ENCODE results near the gene SRI. TPM values are rescaled to one million over a fixed set of nuclear protein-coding genes. Genes with fewer than 3 reads are reported as not detected.
A peak's percentile ranks its signal among the peaks of the same experiment; 100 is the strongest.

SRI gene
- total RNA-seq, 2 donors from 2014 or later = 609 to 801 TPM

- H3K4me3 ChIP-seq = peak overlapping the region; percentile 1
- no peak for DNase-seq
- no peaks in the 10 kb centered on the region for H3K27me3 ChIP-seq
These were observed 3.4 kb upstream of the SRI start for GRCh38 chr7:88223265-88223664.

GRCh38 chr7:88218836-88219605 is 817 bp downstream of the SRI start:
- intact Hi-C loops (cut with DNase I) = no loop called here
- no peak for TF ChIP-seq CTCF (IDR thresholded peaks at IDR 0.05)
- H3K9me3 ChIP-seq = no peaks in the 10 kb centered on the region
- H3K9ac ChIP-seq (ENCODE audit: low read depth in 2 of 2, low read length in 2 of 2) = peak overlapping the region; percentile 31 to 93
- H3K27ac ChIP-seq = peak overlapping the region; percentile 92
- no peaks in the 10 kb centered on the region for H3K27me3 ChIP-seq
- peak; percentile 81 for DNase-seq
- H3K4me3 ChIP-seq = peak overlapping the region; percentile 89
- peaks cover 4% of the 10 kb centered on the region for H3K36me3 ChIP-seq
- peaks cover 5% of the 10 kb centered on the region for H3K4me1 ChIP-seq

More at GRCh38 chr7:88223265-88223664, 3.4 kb upstream of the SRI start:
- no peak for TF ChIP-seq CTCF (IDR thresholded peaks at IDR 0.05)
- H3K9ac ChIP-seq (ENCODE audit: low read depth in 2 of 2, low read length in 2 of 2) = no peak overlapping the region
- H3K4me1 ChIP-seq = no peaks in the 10 kb centered on the region
- no peaks in the 10 kb centered on the region for H3K36me3 ChIP-seq
- intact Hi-C loops (cut with DNase I) = no loop called here
- no peak overlapping the region for H3K27ac ChIP-seq
- no peaks in the 10 kb centered on the region for H3K9me3 ChIP-seq

GRCh38 chr7:88218429-88218745 is 1.5 kb downstream of the SRI start:
- intact Hi-C loops (cut with DNase I) = no loop called here
- H3K36me3 ChIP-seq = peaks cover 7% of the 10 kb centered on the region
- DNase-seq = no peak
- peak overlapping the region in 1 of 2 donors; percentile 93 for H3K9ac ChIP-seq (ENCODE audit: low read depth in 2 of 2, low read length in 2 of 2)
- peak overlapping the region; percentile 92 for H3K27ac ChIP-seq
- peak overlapping the region; percentile 89 for H3K4me3 ChIP-seq
- H3K9me3 ChIP-seq = no peaks in the 10 kb centered on the region
- peaks cover 5% of the 10 kb centered on the region for H3K4me1 ChIP-seq
- no peak for TF ChIP-seq CTCF (IDR thresholded peaks at IDR 0.05)
- no peaks in the 10 kb centered on the region for H3K27me3 ChIP-seq

- Histone ChIP-seq H3K4me3 (peak overlapping the region; percentile 89), H3K27ac (peak overlapping the region; percentile 92), H3K9me3 (no peaks in the 10 kb centered on the region), H3K27me3 (no peaks in the 10 kb centered on the region), H3K36me3 (peaks cover 7% of the 10 kb centered on the region), H3K4me1 (peaks cover 5% of the 10 kb centered on the region), H3K9ac (ENCODE audit: low read depth in 2 of 2, low read length in 2 of 2) (peak overlapping the region in 1 of 2 donors; percentile 93)
- intact Hi-C loops (cut with DNase I) = no loop called here
- no peak for TF ChIP-seq CTCF (IDR thresholded peaks at IDR 0.05)
- no peak for DNase-seq
These were observed 2.0 kb downstream of the SRI start for GRCh38 chr7:88217675-88218428.

GRCh38 chr7:88216276-88216675 is 3.6 kb downstream of the SRI start:
- no peak overlapping the region for H3K27ac ChIP-seq
- H3K36me3 ChIP-seq = peaks cover 7% of the 10 kb centered on the region
- TF ChIP-seq CTCF (IDR thresholded peaks at IDR 0.05) = no peak
- intact Hi-C loops (cut with DNase I) = no loop called here
- H3K27me3 ChIP-seq = no peaks in the 10 kb centered on the region
- H3K4me1 ChIP-seq = peaks cover 5% of the 10 kb centered on the region
- H3K9ac ChIP-seq (ENCODE audit: low read depth in 2 of 2, low read length in 2 of 2) = no peak overlapping the region
- no peak overlapping the region for H3K4me3 ChIP-seq
- no peak for DNase-seq
- no peaks in the 10 kb centered on the region for H3K9me3 ChIP-seq
